Right ventricle myocardium inferior (tissue), 1 donor: Measurements from ENCODE around the gene USP37. TPM values are rescaled to one million over a fixed set of nuclear protein-coding genes. Genes with fewer than 3 reads are reported as not detected.
A peak's percentile ranks its signal among the peaks of the same experiment; 100 is the strongest.

Experiments used
- ATAC-seq: fragments of 200-7000 bp; cut with Tn5 transposase; one replicate; pipeline ENCODE4 v1.9.1; 2020; ENCODE audit warnings: mild to moderate bottlenecking, moderate library complexity
- DNase-seq: peaks from one replicate; pipeline ENCODE4 v3.0.0; 2021; ENCODE audit errors: missing footprints
- intact Hi-C: fragments of 100-400 bp; cut with DNase I; formaldehyde crosslinking; loops from one replicate; pipeline ENCODE4 v1.11.0; 2022
- total RNA-seq: library from RNA; stranded (reverse); fragmentation: NEBNext Ultra II Directional; extraction: Animal tissue kit (Norgen Biotek cat#: 25700); gene quantifications from one replicate; pipeline ENCODE4 v1.2.1, GENCODE V29; 2021
- donor health status: DM: no; HTN: yes; CAD: no; lungs with severe emphysema.

USP37 gene
- total RNA-seq, 1 donor from 2014 or later: 7.0 TPM

DNA sequence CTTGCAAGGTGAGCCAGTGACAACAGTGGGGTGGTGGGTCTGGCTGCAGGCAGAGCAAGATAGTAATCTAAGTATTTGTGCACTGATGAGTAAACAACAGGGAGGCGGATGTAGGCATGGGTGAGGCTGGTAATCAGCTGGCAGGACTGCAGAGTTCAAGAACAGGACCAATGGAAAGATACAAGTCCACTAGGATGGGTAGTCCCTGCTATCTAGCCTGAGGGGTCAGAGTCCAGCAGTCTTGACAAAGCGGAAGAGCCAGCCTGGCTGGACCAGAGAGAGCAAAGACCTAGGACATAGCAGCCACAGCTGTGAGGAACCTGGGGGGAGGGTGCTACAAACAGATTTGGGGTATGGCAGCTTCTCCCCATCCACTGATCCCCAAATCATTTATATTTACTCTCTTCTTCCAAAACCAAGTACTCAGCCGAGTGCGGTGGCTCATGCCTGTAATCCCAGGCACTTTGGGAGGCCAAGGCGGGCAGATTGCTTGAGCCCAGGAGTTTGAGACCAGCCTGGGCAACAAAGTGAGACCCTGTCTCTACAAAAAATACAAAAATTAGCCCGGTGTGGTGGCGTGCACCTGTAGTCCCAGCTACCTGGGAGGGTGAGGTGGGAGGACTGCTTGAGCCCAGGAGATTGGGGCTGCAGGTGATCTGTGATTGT is 123.3 kb downstream of the USP37 start:
- no peak for ATAC-seq
- intact Hi-C loops: no loop called here

GRCh38 chr2:218438596-218438995 is 129.6 kb downstream of the USP37 start:
- intact Hi-C loops: no loop called here
- DNase-seq (peak; percentile 69), ATAC-seq (peak; percentile 50)

More for the DNA sequence above, 123.3 kb downstream of the USP37 start:
- DNase-seq: no peak

DNA sequence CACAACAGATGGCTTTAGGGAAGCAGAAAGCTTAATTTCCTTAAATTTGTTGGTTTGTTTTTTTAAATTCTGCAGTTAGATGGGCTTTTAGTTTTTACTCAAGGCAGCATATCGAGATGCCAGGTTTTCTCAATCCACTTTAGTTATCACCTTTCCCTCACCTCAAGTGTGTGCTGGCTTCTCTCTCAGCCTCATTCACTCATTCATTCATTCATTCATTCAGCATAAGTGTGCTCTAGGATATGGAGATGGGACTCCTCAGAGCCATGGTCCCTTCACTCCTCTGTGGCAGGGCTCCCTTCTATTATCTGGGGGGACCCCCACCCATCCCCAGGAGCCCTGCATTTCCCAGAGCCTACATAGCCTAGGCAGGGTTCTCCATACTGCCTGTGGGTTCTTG is 130.2 kb downstream of the USP37 start:
- DNase-seq: no peak
- intact Hi-C loops: no loop called here
- no peak for ATAC-seq

- peak; percentile 15 for DNase-seq
- no peak for ATAC-seq
- intact Hi-C loops: no loop called here
These were observed 131.2 kb downstream of the USP37 start for GRCh38 chr2:218436992-218437391.

DNA sequence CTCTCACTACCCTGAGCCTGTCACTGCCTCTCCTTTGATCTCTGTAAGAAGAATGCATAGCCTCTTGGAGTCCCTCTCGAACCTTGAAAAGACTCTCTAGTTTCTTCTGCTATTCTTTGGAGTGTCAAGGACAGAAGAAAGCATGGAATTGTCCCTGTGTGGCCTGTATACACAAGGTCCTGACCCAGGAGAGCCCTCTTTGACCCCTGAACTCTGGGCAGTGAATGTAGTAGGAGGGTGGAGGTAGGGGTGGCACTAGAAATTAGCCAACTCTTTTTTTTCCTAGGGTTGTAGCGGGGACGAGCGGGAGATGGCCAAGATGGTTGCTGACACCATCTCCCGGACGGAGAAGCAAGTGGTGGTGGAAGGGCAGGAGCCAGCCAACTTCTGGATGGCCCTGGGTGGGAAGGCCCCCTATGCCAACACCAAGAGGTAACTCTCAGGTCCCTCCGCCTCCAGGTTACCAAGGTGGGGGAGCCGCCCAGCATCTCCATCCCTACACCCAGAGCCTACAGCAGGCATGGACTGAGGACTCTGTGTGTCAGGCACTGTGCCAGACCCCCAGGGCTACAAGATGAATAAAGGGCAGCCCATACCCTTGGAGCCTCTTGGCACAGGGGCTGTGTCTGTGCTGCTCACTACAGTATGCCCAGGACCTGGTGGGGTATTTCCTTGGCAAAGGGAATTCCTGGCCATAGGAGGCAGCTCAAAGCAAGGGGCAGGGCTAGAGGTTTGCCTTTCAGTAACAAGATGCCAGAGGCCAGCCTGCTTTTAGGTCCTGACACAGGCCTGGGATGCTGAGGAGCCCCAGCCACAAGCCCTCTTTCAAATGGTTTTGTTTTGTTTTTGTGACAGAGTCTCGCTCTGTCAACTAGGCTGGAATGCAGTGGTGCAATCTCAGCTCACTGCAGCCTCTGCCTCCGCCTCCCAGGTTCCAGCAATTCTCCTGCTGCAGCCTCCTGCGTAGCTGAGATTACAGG is 132.9 kb downstream of the USP37 start:
- intact Hi-C loops: no loop called here
- DNase-seq (no peak), ATAC-seq (no peak)

- DNase-seq (no peak), ATAC-seq (no peak)
- intact Hi-C loops: no loop called here
These were observed 133.7 kb downstream of the USP37 start for GRCh38 chr2:218434456-218434855.

DNA sequence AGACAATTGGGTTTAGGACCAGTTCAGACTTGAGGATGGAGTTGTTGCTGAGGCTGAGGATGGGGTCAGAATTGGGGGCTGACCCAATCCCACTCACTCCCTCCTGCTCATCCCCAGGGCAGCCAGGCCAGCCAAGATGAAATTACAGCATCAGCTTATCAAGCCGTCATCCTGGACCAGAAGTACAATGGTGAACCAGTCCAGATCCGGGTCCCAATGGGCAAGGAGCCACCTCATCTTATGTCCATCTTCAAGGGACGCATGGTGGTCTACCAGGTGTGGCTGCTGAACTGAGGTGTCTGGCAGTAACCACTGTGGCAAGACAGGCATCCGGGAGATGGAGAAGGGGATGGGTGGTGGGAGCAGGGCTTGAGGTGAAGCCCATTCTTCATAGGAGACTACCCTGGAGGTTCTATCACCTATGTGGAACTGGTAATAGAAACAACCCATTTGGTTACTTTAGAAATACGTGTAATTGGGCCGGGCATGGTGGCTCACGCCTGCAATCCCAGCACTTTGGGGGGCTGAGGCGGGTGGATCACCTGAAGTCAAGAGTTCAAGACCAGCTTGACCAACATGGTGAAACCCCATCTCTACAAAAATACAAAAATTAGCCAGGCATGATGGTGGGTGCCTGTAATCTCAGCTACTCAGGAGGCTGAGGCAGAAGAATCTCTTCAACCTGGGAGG is 135.3 kb downstream of the USP37 start:
- DNase-seq (no peak), ATAC-seq (no peak)
- intact Hi-C loops: no loop called here

DNA sequence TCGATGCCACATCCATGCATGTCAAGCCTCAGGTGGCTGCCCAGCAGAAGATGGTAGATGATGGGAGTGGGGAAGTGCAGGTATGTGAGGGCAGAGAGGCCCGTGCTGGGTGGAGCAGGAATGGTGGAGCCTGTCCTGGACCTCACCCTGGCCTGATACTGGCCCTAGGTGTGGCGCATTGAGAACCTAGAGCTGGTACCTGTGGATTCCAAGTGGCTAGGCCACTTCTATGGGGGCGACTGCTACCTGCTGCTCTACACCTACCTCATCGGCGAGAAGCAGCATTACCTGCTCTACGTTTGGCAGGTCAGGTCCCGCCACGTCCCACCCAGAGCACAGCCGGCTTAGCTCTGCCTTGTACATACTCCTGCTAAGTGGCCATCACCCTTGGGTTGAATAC is 136.3 kb downstream of the USP37 start:
- intact Hi-C loops: no loop called here
- ATAC-seq (no peak), DNase-seq (peak; percentile 37)

- DNase-seq (peak; percentile 16), ATAC-seq (no peak)
- intact Hi-C loops: no loop called here
These were observed 137.4 kb downstream of the USP37 start for GRCh38 chr2:218430721-218431120.

DNA sequence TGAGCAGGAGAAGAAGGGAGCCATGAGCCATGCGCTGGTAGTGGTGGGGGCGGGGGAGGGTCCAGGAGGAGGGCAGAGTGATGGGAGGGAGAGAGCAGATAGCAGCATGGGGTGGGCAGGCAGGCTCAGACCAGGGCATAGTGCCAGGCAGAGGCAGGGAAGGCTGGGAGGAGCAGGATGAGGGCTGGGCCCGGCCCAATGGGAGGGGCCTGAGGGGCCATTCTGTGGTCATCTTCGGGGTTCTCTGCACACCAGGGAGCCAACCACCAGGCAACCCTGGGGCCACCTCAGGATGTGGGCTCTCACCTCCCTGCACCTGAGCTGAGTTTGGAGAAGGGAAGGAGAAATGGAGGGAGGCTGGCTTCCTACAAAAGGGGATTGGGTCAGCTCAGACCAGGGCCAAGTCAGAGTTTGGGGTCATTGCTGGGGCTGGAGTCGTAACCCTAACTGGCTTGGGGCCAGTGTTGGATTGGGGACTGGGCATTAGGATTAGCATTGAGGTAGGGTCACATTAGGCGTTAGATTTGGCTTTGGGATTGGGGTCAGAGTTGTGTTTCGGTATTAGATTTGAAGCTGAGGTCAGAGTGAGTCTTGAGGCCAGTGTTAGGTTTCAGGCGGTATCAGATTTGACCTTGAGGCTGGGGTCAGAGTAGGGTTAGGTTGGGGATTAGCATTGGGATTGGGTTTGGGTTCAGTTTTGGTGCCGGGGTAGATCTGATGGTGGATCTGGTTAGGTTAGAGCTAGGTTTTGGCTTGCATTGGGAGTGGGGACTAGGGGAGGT is 138.0 kb downstream of the USP37 start:
- intact Hi-C loops: no loop called here
- no peak for DNase-seq
- ATAC-seq: no peak

- no peak for ATAC-seq
- intact Hi-C loops: no loop called here
- peak; percentile 11 for DNase-seq
These were observed 139.1 kb downstream of the USP37 start for GRCh38 chr2:218428846-218429558.

GRCh38 chr2:218427741-218428140 is 140.4 kb downstream of the USP37 start:
- DNase-seq: peak; percentile 42
- no peak for ATAC-seq
- intact Hi-C loops: no loop called here

- ATAC-seq: no peak
These were observed 142.6 kb downstream of the USP37 start for GRCh38 chr2:218425531-218425930.

DNA sequence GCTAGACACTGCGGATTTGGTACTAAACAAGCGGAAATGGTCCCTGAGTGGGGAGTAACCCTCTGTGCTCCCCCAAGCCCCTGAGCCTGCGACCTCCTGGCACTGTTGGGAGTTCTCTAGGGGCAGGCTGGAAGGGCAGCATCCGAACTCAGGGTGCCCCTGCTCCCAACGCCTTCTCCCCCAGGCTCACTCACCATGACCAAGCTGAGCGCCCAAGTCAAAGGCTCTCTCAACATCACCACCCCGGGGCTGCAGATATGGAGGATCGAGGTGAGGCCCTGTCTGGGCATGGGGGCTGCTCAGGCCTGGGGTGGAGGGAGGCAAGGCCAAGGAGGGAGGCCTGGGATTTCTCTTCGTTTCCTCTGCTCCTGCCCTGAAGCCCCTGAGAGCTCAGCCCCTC is 144.6 kb downstream of the USP37 start:
- DNase-seq: peak; percentile 37
- intact Hi-C loops: no loop called here
- ATAC-seq: no peak

More at GRCh38 chr2:218425531-218425930, 142.6 kb downstream of the USP37 start:
- peak; percentile 32 for DNase-seq
- intact Hi-C loops: no loop called here

DNA sequence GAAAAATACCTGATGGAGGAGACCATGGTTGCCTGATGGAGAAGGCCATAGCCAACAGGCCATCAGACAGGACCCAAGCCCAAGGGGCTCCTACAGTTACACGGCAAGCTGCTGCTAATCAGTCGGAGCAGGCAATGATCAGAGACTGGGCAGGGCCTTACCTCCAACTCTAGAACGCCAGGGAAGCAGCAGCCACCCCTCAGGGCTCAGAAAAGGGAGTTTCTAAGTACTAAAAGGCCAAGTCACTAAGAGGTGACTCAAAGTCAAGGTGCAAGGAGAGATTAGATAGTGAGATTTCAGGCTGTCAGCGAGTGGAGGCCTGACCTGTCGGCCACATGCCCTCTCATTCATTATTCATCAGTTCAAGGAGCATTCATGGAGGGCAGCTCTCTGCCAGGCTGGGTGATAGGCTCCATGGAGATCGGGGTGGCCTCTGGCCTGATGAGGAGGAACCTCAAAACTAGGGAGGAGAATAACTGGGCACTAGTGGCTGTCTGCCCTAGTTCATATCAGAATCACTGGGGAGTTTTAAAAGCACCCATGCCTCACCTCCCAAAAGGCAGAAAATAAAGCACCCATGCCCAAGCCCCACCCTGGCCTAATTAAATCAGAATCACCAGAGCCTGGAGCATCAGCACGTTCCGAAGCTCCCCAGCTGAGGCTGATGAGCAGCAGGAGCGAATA is 145.6 kb downstream of the USP37 start:
- DNase-seq (peak; percentile 25), ATAC-seq (no peak)
- intact Hi-C loops: no loop called here

DNA sequence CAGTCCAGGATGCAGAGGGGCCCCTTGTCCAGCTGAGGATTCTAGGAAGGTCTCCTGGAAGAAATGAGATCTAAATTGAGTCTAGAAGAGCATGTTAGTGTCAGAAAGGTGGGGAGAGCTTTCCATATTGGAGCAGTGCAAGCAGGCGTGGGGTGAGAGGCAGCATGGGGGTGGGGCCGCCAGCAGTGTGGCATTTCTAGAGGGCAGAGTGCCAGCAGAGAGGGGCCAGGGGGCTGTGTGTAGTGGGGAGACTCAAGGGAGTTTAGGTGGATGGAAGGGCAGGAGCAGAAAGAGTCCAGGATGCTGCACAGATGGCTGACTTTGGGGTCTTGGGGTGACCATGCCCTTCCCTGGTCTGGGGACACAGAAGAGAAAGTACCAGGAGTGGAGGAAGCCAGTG is 147.1 kb downstream of the USP37 start:
- intact Hi-C loops: no loop called here
- DNase-seq (peak; percentile 18), ATAC-seq (no peak)

DNA sequence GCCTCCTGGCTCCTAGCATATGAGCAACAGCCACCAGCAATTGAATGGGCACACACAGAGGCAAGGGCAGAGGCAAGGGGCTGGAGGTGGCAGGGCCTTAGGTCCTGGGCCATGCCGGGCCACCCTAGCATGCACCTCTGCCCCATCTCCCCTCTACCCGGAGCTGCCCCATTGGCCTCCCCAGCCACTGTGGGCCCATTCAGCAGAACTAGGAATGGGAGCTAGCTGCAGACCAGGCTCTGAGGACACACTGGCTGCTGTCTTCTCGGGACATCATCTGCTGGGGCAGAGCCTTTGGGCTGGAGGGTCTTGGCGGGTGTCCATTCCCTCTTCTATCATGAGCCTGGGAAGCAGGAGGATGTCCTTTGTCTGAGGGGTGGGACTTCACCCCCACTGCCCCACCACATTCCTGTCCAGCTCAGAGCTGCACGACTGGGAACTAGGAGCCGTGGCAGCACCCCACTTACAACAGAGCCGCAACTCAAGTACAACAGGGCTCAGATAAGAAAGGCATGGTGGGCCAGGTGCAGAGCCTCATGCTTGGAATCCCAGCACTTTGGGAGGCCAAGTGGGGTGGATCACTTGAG is 148.4 kb downstream of the USP37 start:
- intact Hi-C loops: no loop called here
- peak; percentile 7 for DNase-seq
- no peak for ATAC-seq
